SW480 (cell line): ENCODE results near the gene HELT.
"Not testable (repeated sequence)": the region's sequence is repeated elsewhere in the genome, so short reads cannot be mapped to it uniquely, and the experiment has no call there.

Experiments
- DNase-seq: peaks from one replicate; pipeline ENCODE4 v3.0.0-alpha.2; 2016; ENCODE audit warnings: low spot score

HELT gene

DNA sequence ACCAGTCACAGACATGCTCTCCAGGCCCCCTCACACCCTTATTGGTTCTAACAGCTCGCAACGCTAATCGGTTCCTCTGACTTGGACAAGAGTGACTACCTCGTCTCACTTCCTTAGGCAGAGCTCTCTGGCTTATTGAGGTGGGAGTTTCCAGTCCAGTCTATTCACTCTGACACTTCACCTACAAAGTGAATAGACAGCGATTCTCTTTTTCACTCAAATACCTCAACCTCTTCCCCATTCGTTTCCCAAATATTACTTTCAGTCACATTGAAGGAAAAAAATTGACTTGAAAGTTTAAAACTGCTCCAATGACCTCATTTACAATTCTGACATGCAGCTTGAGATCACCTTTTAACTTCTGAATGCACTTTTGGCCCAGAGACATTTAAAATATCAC, 17.7 kb downstream of the HELT start:
- no peak for DNase-seq

DNA sequence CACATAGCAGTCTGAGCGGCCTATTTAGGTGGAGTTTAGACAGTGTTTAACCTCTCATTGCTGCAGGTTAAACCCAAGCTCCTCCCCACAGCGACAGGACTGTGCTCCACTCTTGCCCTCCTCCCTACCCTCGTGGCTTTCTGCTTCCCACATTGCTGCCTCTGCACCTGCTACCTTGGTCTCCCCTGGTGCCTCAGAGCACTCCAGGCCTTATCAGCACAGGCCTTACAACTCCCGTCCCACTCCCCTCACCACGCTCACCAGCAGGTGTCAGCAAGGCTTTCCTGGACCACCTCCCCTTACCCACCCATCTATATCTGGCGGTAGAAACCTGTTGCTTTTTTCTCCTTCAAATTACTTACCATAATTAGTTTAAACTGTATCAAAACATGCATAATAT, 18.6 kb downstream of the HELT start:
- no peak for DNase-seq

- peak; percentile 71 for DNase-seq
These were observed 21.4 kb downstream of the HELT start for GRCh38 chr4:185039508-185040273.

GRCh38 chr4:185040523-185040922, 22.2 kb downstream of the HELT start:
- peak; percentile 8 for DNase-seq

- DNase-seq = not testable (repeated sequence)
These were observed 32.0 kb downstream of the HELT start for GRCh38 chr4:185050286-185050685.

DNA sequence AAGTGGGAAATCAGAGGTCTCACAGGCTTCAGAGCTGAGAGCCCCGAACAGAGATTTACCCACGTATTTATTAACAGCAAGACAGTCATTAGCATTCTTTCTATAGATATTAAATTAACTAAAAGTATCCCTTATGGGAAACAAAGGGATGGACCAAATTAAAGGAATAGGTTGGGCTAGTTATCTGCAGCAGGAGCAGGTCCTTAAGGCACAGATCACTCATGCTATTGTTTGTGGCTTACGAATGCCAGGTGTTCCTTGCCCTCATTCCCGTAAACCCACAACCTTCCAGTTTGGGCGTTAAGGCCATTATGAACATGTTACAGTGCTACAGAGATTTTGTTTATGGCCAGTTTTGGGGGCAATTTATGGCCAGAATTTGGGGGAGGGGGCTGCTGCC, 33.0 kb downstream of the HELT start:
- not testable (repeated sequence) for DNase-seq

GRCh38 chr4:185053746-185054145, 35.5 kb downstream of the HELT start:
- DNase-seq = no peak

DNA sequence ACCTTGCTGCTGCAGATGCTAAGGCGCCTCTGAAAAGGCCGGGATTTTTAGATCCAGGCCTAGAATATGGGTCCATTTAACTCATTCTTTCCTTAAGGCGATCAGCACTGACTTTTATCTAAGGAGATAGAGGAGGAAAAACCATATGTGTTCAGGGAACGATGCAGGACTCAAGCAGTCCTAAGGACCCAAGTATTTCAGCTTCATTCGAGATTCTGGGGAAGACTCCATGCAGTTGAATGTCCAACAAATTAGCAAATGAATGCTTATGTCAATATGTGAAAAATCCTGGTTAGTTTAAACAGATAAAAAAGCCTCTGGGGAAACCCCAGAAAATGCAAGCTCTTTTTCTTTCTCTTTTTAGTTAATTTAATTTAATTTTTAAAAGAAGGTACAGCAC, 36.0 kb downstream of the HELT start:
- no peak for DNase-seq

GRCh38 chr4:185054886-185055285, 36.6 kb downstream of the HELT start:
- no peak for DNase-seq

- no peak for DNase-seq
These were observed 43.3 kb downstream of the HELT start for GRCh38 chr4:185061610-185062009.

- DNase-seq = no peak
These were observed 44.3 kb downstream of the HELT start for GRCh38 chr4:185062606-185063005.

GRCh38 chr4:185066179-185066578, 47.9 kb downstream of the HELT start:
- no peak for DNase-seq

DNA sequence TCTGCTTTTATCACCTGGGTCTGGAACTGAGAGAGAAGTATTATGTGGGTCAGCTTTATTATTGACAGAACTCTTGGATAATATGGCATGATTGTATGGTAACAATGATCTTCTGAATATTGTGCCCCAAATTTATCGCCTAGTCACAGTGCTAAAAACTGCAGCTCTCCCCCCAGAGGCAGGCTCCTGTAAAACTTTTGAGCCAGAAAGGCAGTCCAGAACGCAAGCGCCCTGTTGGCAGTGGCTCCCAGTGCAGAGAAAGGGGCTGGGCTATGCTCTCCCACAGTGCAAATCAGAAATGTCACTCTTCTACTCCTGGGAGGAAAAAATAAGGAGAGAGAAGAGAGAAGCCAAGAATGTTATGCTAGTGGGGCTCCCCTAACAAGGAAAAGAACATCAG, 50.5 kb downstream of the HELT start:
- no peak for DNase-seq
